Loucy (cell line): ENCODE measurements around the gene D2HGDH.
"Not testable (repeated sequence)": the region's sequence is repeated elsewhere in the genome, so short reads cannot be mapped to it uniquely, and the experiment has no call there.

Source experiments
- H2AFZ ChIP-seq: fragments of 200-600 bp; sonication (generic); 2 replicates; pipeline ENCODE4 v1.6.0; 2016; ENCODE audit warnings: antibody characterized with exemption, mild to moderate bottlenecking, low read length, moderate library complexity
- H3F3A ChIP-seq: fragments of 200-600 bp; 2 replicates; pipeline ENCODE4 v1.6.0; 2016; ENCODE audit warnings: antibody characterized with exemption, low read depth, mild to moderate bottlenecking
- H3K27me3 ChIP-seq: fragments of 200-600 bp; sonication (generic); 2 replicates; pipeline ENCODE4 v1.6.1; 2014; ENCODE audit warnings: low read length, mild to moderate bottlenecking; ENCODE audit not compliant: insufficient read depth, poor library complexity, severe bottlenecking
- H3K36me3 ChIP-seq: fragments of 200-600 bp; sonication (generic); 2 replicates; pipeline ENCODE4 v1.6.1; 2016; ENCODE audit warnings: low read length; ENCODE audit not compliant: insufficient read depth
- H3K4me1 ChIP-seq: fragments of 200-600 bp; sonication (generic); 2 replicates; pipeline ENCODE4 v1.5.1; 2014; ENCODE audit warnings: low read length, mild to moderate bottlenecking; ENCODE audit not compliant: insufficient read depth, poor library complexity, severe bottlenecking
- H3K4me2 ChIP-seq: fragments of 200-600 bp; sonication (generic); 2 replicates; pipeline ENCODE4 v1.6.0; 2014; ENCODE audit warnings: antibody characterized with exemption, low read length, low read depth, mild to moderate bottlenecking; ENCODE audit not compliant: poor library complexity, severe bottlenecking
- H3K4me3 ChIP-seq: fragments of 200-600 bp; sonication (generic); 2 replicates; pipeline ENCODE4 v1.5.1; 2014; ENCODE audit warnings: low read length, mild to moderate bottlenecking, mixed read lengths; ENCODE audit not compliant: poor library complexity, severe bottlenecking
- H3K79me2 ChIP-seq: fragments of 200-600 bp; sonication (generic); 2 replicates; pipeline ENCODE4 v1.6.1; 2014; ENCODE audit warnings: low read length; ENCODE audit not compliant: insufficient read depth
- H3K9ac ChIP-seq: fragments of 200-600 bp; sonication (generic); 2 replicates; pipeline ENCODE4 v1.6.0; 2014; ENCODE audit warnings: mild to moderate bottlenecking, low read depth, low read length, moderate library complexity; ENCODE audit not compliant: poor library complexity, severe bottlenecking
- H3K9me2 ChIP-seq: fragments of 200-600 bp; sonication (generic); replicated peaks from 2 replicates; pipeline ENCODE4 v1.6.1; 2016; ENCODE audit warnings: low read depth, low read length, mixed read lengths
- H3K9me3 ChIP-seq: fragments of 200-600 bp; sonication (generic); 2 replicates; pipeline ENCODE4 v1.6.1; 2014; ENCODE audit warnings: mild to moderate bottlenecking, antibody characterized with exemption, low read length, low read depth; ENCODE audit not compliant: insufficient read depth
- H4K20me1 ChIP-seq: fragments of 200-600 bp; sonication (generic); 2 replicates; pipeline ENCODE4 v1.6.0; 2014; ENCODE audit warnings: antibody characterized with exemption, low read length, mild to moderate bottlenecking; ENCODE audit not compliant: insufficient read depth, poor library complexity, severe bottlenecking
- EZH2phosphoT487 ChIP-seq: fragments of 200-600 bp; IDR thresholded peaks from 2 replicates; pipeline ENCODE4 v1.6.1; 2018; ENCODE audit warnings: antibody characterized with exemption, mild to moderate bottlenecking, moderate library complexity, borderline replicate concordance
- TF ChIP-seq, protein P1 (sequence below): fragments of 200-600 bp; sonication (generic); conservative IDR thresholded peaks from 2 replicates; pipeline ENCODE4 v1.5.1; 2014; ENCODE audit warnings: mild to moderate bottlenecking, antibody characterized with exemption, low read length

D2HGDH gene

DNA sequence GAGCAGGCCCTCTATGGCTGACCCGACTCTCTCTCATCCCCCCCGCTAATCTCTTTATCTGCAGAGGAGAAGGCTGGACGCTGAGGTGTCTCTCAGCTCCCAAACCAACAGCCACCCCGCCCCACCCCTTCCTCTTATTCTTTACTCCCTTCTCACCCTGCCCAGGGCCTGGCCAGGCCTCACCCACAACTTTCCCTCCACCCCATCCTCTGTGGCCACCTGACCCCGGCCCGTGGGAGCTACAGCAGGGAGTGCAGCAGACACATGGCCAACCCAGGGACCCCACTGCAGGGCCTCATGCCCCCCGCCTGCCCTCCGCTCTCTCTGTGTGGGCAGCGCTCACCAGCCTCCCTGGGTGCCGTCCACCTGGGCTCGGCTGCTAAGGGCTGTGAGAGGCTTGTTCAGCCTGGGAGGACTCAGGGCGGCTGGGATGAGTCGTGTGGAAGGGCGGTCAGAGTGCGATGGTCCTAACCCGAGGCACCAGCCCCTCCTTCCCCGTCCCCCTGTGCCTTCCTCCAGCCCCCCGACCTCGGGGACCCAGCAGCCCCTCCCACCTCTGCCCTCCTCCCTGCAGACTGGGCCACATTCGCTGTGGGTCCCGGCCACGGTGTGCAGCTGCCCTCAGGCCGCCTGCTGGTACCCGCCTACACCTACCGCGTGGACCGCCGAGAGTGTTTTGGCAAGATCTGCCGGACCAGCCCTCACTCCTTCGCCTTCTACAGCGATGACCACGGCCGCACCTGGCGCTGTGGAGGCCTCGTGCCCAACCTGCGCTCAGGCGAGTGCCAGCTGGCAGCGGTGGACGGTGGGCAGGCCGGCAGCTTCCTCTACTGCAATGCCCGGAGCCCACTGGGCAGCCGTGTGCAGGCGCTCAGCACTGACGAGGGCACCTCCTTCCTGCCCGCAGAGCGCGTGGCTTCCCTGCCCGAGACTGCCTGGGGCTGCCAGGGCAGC is 81.3 kb downstream of the D2HGDH start:
- Histone ChIP-seq H4K20me1 (no peaks in the 10 kb centered on the region), H3K27me3 (no peaks in the 10 kb centered on the region), H3K79me2 (no peaks in the 10 kb centered on the region), H3K4me3 (no peak overlapping the region), H3K4me2 (no peak overlapping the region), H3K9me2 (no peaks in the 10 kb centered on the region), H3K9ac (no peak overlapping the region), H3K9me3 (no peaks in the 10 kb centered on the region), H2AFZ (no peak overlapping the region), H3K4me1 (no peaks in the 10 kb centered on the region), H3F3A (no peaks in the 10 kb centered on the region), H3K36me3 (no peaks in the 10 kb centered on the region)
- TF ChIP-seq, protein P1, sequence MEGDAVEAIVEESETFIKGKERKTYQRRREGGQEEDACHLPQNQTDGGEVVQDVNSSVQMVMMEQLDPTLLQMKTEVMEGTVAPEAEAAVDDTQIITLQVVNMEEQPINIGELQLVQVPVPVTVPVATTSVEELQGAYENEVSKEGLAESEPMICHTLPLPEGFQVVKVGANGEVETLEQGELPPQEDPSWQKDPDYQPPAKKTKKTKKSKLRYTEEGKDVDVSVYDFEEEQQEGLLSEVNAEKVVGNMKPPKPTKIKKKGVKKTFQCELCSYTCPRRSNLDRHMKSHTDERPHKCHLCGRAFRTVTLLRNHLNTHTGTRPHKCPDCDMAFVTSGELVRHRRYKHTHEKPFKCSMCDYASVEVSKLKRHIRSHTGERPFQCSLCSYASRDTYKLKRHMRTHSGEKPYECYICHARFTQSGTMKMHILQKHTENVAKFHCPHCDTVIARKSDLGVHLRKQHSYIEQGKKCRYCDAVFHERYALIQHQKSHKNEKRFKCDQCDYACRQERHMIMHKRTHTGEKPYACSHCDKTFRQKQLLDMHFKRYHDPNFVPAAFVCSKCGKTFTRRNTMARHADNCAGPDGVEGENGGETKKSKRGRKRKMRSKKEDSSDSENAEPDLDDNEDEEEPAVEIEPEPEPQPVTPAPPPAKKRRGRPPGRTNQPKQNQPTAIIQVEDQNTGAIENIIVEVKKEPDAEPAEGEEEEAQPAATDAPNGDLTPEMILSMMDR = no peak
- no peak for TF ChIP-seq EZH2phosphoT487

DNA sequence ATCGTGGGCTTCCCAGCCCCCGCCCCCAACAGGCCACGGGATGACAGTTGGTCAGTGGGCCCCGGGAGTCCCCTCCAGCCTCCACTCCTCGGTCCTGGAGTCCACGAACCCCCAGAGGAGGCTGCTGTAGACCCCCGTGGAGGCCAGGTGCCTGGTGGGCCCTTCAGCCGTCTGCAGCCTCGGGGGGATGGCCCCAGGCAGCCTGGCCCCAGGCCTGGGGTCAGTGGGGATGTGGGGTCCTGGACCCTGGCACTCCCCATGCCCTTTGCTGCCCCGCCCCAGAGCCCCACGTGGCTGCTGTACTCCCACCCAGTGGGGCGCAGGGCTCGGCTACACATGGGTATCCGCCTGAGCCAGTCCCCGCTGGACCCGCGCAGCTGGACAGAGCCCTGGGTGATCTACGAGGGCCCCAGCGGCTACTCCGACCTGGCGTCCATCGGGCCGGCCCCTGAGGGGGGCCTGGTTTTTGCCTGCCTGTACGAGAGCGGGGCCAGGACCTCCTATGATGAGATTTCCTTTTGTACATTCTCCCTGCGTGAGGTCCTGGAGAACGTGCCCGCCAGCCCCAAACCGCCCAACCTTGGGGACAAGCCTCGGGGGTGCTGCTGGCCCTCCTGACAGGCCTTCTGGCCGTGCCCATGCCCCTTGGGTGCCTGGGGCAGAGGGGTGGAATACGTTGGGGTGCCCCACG is 82.1 kb downstream of the D2HGDH start:
- Histone ChIP-seq H2AFZ (no peak overlapping the region), H3K4me1 (no peaks in the 10 kb centered on the region), H3K4me3 (no peak overlapping the region), H3K9me2 (no peaks in the 10 kb centered on the region), H3F3A (no peaks in the 10 kb centered on the region), H3K9me3 (no peaks in the 10 kb centered on the region), H4K20me1 (no peaks in the 10 kb centered on the region), H3K79me2 (no peaks in the 10 kb centered on the region), H3K4me2 (no peak overlapping the region), H3K9ac (no peak overlapping the region), H3K27me3 (no peaks in the 10 kb centered on the region), H3K36me3 (no peaks in the 10 kb centered on the region)
- no peak for TF ChIP-seq EZH2phosphoT487
- TF ChIP-seq, protein P1 = no peak

DNA sequence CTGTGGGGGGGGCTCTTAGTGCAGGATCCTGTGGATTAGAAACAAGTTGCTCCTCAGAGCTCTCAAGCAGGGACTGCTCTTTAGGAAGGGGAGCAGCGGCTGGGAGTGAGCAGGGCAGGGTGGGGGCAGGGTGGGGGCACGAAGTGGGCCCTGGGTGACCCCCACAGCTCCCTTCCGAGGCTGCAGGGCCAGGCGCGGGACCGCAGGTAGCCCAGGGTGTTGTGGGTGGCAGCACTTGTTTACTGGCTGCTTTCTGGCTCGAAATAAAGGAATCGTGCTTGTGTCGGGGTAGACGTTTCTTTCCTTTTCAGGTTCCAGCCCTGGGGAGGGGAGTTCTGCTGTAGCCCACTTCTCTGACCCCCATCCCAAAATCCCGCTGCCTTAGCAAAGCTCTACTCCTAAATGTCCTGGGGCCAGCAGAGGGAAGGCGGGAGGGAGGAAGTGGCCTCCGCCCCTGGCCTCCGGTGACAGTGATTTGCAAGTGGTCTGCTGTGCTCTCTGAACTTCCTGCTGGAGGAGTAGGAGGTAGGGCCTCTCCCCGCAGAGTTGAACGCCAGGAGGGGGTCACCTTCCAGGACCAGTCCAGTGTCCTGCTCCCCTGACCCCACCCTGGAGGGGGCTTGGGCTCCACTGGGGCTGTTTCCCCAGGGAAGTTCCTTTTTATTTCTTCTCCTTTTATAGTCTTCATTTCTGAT is 82.8 kb downstream of the D2HGDH start:
- H4K20me1 ChIP-seq = no peaks in the 10 kb centered on the region
- H3K27me3 ChIP-seq = no peaks in the 10 kb centered on the region
- no peaks in the 10 kb centered on the region for H3K4me1 ChIP-seq
- no peaks in the 10 kb centered on the region for H3K9me3 ChIP-seq
- H3K79me2 ChIP-seq = no peaks in the 10 kb centered on the region
- H3K9ac ChIP-seq = no peak overlapping the region
- H3K4me3 ChIP-seq = no peak overlapping the region
- H3K36me3 ChIP-seq = no peaks in the 10 kb centered on the region
- TF ChIP-seq, protein P1 = no peak
- no peak overlapping the region for H3K4me2 ChIP-seq
- no peaks in the 10 kb centered on the region for H3K9me2 ChIP-seq
- no peak overlapping the region for H2AFZ ChIP-seq
- H3F3A ChIP-seq = no peaks in the 10 kb centered on the region

DNA sequence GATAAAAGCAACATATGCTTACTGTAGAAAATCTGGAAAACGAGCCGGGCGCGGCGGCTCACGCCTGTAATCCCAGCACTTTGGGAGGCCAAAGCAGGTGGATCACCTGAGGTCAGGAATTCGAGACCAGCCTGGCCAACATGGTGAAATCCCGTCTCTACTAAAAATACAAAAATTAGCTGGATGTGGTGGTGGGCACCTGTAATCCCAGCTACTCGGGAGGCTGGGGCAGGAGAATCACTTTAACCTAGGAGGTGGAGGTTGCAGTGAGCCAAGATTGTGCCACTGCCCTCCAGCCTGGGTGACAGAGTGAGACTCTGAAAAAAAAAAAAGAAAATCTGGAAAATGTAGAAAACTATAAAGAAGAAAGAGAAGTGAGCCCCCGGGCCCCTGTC is 83.4 kb downstream of the D2HGDH start:
- not testable (repeated sequence) for H3K27me3 ChIP-seq, H3K4me1 ChIP-seq, H3K9me2 ChIP-seq, H4K20me1 ChIP-seq, H3K9me3 ChIP-seq, H3K36me3 ChIP-seq, H3K79me2 ChIP-seq, H3K4me3 ChIP-seq, H3K4me2 ChIP-seq, H2AFZ ChIP-seq, H3K9ac ChIP-seq, H3F3A ChIP-seq
